CD4-positive, alpha-beta T cell treated with Interferon gamma for 1 hour (primary cell): ENCODE results near the gene ZSCAN1.
A peak's percentile ranks its signal among the peaks of the same experiment; 100 is the strongest.

Experiments used
- DNase-seq: peaks from one replicate; pipeline ENCODE4 v3.0.0-alpha.2; 2020

ZSCAN1 gene

GRCh38 chr19:58084596-58085347 is 50.9 kb downstream of the ZSCAN1 start:
- DNase-seq, result no peak

DNA sequence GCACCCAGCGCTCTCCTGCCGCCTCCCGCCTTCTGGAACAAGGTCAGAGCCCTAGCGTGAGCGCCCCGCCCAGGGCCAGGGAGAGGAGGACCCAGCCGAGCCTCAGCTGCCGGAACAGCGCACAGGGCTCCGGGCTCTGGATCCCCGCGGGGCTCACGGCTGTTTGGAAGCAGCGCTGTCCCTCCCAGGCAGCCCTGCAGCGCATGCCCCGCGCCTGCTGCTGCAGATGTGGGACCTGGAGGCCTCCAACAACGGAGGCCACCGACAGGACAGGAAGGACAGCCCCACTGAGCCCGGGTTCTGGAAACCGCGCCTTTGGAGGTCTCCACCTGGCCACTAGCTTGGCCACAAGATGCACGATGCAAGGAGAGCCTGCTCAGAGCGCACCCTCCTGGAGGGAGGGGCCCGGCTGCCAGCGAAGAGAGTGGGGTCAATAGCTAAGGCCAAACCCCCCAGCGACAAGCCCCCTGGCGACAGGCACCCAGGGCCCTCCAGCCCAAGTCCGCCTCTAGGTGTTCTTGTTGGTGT is 51.6 kb downstream of the ZSCAN1 start:
- DNase-seq, result no peak

GRCh38 chr19:58086825-58087710 is 53.2 kb downstream of the ZSCAN1 start:
- DNase-seq, result no peak

DNA sequence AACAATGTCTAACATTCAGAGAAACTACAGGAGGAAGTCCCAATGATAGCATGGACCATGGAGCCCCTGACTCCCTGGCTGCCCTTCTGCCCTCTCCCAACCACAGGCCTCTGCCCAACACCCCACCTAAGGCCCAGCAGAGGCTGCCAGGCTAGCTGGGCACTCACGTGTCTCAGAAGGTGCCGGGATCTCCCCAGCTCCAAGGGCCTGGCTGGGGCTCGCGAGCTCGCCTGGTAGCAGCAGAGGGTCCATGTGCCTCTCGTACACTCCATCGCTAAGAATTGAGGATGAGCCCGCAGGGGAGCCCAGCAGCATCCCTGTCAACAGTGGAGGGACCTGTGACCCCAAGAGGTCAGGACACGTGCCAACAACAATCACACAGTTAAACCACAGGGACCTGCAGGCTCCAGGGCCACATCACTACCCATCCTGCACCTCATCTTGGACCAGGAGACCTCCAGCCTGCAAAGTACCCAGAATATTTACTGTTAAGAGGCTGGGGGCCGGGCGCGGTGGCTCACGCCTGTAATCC is 54.8 kb downstream of the ZSCAN1 start:
- DNase-seq, result no peak

DNA sequence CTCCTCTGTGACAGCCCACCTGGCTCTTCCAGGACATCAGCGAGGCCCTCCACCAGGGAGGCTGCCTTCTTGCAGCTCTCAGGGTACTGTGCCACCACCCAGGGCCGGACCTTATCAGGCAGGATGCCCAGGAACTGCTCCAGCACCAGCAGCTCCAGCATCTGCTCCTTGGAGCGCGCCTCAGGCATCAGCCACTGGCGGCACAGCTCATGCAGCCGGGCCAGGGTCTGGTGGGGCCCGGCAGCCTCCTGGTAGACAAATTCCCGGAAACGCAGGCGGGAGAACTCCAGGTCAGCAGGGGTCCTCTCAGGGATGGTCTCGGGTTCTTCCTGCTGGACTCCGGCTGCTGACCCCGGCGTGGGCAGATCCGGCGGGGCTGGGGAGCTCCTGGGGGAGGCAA is 56.0 kb downstream of the ZSCAN1 start:
- no peak for DNase-seq

DNA sequence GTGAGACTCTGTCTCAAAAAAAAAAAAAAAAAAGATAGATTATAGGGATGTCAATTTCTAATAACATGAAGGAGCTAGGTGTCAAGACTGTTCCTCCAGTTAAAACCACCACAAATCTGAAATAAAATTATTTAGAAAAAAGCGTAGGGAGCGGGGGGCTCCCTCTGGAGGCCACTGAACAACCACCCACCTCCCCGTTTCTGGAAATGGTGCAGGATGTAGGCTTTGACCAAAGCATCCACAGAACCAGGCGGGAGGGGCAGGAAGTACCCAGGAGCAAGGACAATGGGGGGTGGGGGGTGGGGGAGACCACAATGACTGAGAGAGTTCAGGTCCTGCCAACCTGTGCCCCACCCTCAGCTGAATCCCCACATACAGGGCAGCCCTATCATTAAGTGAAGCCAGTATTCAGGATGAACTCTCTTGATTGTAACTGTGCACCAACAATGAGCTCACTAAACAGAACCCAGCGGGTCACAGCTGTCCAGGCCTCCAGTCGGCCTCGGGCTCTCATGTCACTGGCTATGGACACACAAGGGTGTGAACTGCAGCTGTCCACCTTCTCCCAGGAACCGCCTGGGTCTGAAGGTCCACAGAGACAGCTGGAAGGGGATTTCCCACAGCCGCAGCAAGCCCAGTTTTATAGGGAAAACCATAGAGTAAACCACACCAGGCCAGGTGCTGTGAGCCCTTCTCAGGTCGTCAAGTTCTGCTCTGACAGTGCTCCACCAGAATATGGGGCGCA is 57.6 kb downstream of the ZSCAN1 start:
- no peak for DNase-seq

DNA sequence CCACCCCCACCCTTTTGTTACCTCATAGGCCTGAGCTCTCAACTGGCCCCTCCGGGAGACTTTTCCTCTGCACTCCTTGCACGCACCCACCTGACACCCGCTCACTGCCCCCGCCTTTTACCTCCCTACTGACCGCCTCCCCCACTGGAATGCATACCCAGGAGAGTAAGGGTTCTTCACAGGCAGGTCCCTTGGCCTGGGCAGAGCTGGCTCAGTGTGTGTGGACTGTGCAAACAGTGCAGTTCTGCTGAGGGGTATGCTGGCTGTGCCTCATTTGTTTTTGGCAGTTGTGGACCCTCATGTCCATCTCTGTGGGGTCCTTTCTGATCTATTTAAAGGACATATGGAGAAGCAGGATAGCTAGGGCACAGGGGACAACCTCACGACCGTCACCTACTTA is 59.2 kb downstream of the ZSCAN1 start:
- no peak for DNase-seq

DNA sequence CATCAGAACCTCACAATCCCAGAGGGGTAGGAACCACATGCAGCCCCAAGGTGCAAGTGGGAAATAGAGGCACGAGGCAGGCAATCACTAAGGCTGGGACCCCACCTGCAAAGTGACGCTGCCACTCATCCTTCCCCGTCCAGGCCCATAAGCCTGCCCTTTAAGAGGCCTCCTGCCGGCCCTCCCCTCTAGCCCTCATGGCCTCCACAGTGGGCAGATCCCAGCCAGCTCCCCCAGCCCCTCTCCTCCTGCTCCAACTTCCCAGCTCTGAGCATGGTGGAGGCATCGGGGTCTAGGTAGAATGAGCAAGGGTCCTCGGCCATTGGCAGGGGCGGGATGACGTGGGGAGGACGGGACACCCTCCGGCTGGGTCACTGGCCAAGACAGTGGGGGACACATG is 61.5 kb downstream of the ZSCAN1 start:
- no peak for DNase-seq

DNA sequence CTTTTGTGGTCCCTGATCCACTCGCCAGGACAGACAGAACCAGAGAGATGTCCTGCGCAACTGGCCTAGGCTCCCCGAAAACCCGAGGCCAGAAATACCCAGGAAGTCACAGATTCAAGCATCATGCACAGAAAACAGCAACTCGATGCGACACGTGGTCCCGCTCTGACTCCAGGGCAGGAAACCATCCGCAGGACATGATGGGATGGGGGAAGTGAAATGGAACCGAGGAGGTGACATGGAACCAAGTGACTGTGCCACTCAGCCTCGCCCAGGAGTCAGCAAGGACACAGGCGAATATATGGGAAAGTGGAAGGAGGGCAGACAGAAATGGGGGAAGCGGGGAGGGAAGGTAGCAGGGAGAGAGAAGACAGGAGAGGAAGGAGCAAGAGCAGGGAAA is 63.1 kb downstream of the ZSCAN1 start:
- no peak for DNase-seq

DNA sequence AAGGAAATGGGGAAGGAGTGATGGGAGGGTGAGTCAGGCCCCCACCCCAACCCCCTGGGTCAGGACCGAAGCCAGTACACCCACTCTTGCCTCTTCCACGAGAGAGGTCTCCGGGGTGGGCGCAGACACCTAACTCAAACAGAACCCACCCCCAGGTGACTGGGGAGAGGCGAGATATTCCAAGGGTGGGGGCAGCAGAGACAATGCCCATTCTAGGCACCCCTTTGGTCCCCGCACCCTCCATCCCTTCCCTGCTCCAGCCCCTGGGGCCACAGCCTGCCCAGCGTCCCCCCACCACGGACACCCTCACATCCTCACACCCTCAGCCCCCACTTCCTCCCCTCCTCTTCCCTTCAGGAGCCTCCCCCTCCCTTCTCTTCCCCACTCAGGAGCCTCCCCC is 63.5 kb downstream of the ZSCAN1 start:
- no peak for DNase-seq

DNA sequence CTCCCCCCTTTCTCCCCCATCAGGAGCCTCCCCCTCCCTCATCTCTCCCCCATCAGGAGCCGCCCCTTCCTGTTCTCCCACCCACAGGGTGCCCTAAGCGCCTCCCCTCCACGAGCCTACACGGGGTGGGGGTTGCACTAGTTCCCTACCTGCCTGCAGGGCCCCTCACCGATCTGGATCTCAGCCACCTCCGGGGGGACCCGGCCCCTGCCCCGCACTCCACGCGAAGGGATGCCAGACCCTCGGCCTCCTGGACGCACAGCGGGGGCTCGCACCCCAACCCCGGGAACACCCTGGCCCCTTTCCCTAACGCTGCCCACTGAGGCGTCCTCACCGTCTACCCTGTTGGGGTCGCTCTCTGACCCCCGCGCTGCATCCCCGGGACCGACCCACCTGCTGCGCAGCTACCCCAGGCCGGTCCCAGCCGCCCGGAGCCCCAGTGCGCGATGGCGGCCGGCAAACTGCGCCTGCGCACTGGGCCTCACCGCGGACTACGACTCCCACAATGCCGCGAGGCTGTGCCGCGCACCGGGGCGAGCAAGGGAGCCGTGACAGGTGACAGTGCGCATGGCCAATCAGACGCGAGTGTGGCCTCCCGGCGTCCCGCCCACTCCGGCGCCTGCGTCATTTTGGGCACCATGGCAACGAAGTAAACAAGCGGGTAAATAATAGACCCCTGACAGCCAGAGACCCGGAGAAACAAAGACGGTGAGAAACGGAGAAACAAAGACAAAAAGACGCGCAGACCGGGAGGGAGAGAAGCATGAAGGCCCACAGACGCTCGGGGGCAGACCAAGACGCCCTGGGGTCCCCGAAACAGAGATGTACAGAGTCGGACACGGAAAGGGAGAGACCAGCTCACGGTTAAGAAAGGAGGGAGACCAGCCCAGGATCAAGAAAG is 64.2 kb downstream of the ZSCAN1 start, which contains the start of gene ZSCAN18:
Gene ZSCAN18 (minus strand): TSS at position 451 of the 901 bp plus-strand sequence. CDS start 7,964 bp downstream, outside the sequence.
- DNase-seq, result peak; percentile 99

DNA sequence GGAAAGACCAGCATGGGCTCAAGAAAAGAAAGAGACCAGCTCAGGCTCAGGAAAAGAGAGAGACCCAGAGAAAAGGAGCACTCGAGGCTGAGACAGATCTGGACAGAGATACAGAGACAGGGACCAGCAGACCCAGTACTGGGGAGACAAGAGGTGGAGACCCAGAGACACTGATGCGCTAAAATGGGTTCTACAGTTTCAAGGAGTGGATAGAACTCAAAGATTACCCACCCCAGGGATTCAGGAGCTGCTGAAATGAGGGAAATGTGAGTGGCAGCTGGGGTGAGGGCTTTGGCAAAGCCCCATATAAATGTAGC is 64.8 kb downstream of the ZSCAN1 start:
- no peak for DNase-seq
